Karpas-422 (cell line): ENCODE measurements around the gene ZC3H12D. TPM values are rescaled to one million over a fixed set of nuclear protein-coding genes. Genes with fewer than 3 reads are reported as not detected.

Experiments used
- DNase-seq: peaks from one replicate; pipeline ENCODE4 v3.0.0-alpha.2; 2015
- H2AFZ ChIP-seq: fragments of 200-600 bp; sonication (generic); 2 replicates; pipeline ENCODE4 v1.6.1; 2014; ENCODE audit warnings: antibody characterized with exemption, low read length, mixed read lengths
- H3K27ac ChIP-seq: fragments of 200-600 bp; sonication (generic); 2 replicates; pipeline ENCODE4 v1.5.1; 2014; ENCODE audit warnings: mild to moderate bottlenecking, low read length, moderate library complexity
- H3K27me3 ChIP-seq: fragments of 200-600 bp; sonication (generic); 2 replicates; pipeline ENCODE4 v1.6.1; 2014; ENCODE audit warnings: low read length, mixed read lengths
- H3K36me3 ChIP-seq: fragments of 200-600 bp; sonication (generic); 2 replicates; pipeline ENCODE4 v1.6.1; 2014; ENCODE audit warnings: low read length, mixed read lengths; ENCODE audit not compliant: insufficient read depth
- H3K4me1 ChIP-seq: fragments of 200-600 bp; sonication (generic); 2 replicates; pipeline ENCODE4 v1.6.1; 2014; ENCODE audit warnings: mild to moderate bottlenecking, low read length, mixed read lengths
- H3K4me2 ChIP-seq: fragments of 200-600 bp; sonication (generic); 2 replicates; pipeline ENCODE4 v1.6.1; 2014; ENCODE audit warnings: low read length, low read depth, mild to moderate bottlenecking; ENCODE audit not compliant: poor library complexity, severe bottlenecking
- H3K4me3 ChIP-seq: fragments of 200-600 bp; sonication (generic); 2 replicates; pipeline ENCODE4 v1.5.1; 2014; ENCODE audit warnings: mild to moderate bottlenecking, antibody characterized with exemption, low read length, mixed read lengths
- H3K79me2 ChIP-seq: fragments of 200-600 bp; sonication (generic); 2 replicates; pipeline ENCODE4 v1.6.1; 2014; ENCODE audit warnings: mild to moderate bottlenecking, low read length, mixed read lengths
- H3K9ac ChIP-seq: fragments of 200-600 bp; sonication (generic); 2 replicates; pipeline ENCODE4 v1.6.0; 2014; ENCODE audit warnings: low read length
- H3K9me2 ChIP-seq: fragments of 200-600 bp; sonication (generic), shearing (Covaris generic); replicated peaks from 2 replicates; pipeline ENCODE4 v1.6.0; 2014; ENCODE audit warnings: mild to moderate bottlenecking, low read length, moderate library complexity; ENCODE audit not compliant: insufficient read depth
- H3K9me3 ChIP-seq: fragments of 300-700, 200-600 bp; sonication (generic); 2 replicates; pipeline ENCODE4 v1.6.1; 2014; ENCODE audit warnings: low read length, mixed read lengths
- H4K20me1 ChIP-seq: fragments of 200-600 bp; sonication (generic); 2 replicates; pipeline ENCODE4 v1.6.1; 2014; ENCODE audit warnings: mild to moderate bottlenecking, antibody characterized with exemption, low read length, low read depth; ENCODE audit not compliant: insufficient read depth
- total RNA-seq: library from RNA; depleted of rRNA; stranded (reverse); fragments of >200 nt; shearing (Covaris generic); gene quantifications from 2 replicates; pipeline ENCODE4 v1.2.3, GENCODE V29; 2014; ENCODE audit warnings: low replicate concordance

ZC3H12D gene
- total RNA-seq, 1 experiment from 2014 or later: 71.0 TPM

- Histone ChIP-seq H3K9ac (no peak overlapping the region), H3K79me2 (no peaks in the 10 kb centered on the region), H2AFZ (no peak overlapping the region), H4K20me1 (no peaks in the 10 kb centered on the region), H3K9me3 (no peaks in the 10 kb centered on the region), H3K9me2 (no peaks in the 10 kb centered on the region), H3K36me3 (no peaks in the 10 kb centered on the region), H3K27me3 (no peaks in the 10 kb centered on the region), H3K4me3 (no peak overlapping the region), H3K4me2 (no peak overlapping the region), H3K4me1 (peaks cover 9% of the 10 kb centered on the region), H3K27ac (no peak overlapping the region)
- no peak for DNase-seq
These were observed 9.0 kb upstream of the ZC3H12D start for GRCh38 chr6:149493761-149494320.

DNA sequence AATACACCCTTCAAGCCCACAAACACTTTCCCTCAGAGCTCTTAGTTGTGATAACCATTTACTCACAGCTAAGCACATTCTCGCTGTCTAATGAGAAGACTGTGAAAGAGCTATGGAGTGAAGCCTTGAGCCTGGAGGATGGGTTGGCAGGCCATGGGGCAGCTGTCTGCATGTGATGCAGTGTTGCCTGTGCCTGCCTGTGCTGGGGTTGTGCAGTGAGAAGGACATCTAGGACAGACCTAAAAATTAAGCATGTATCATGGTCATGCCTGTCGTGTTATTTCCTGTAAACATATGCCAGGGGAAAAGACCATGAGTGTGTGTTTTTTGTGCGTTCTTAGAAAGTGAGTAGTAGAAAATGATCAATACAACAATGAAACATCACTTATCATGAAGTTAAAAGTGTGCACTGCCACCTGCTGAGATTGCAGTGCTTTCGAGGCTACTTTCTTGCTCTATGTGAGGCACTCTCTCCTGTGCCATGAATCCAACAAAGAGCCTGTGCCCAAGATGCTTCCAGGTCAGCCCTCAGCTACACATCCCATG is 8.1 kb upstream of the ZC3H12D start:
- Histone ChIP-seq H3K9ac (no peak overlapping the region), H3K4me2 (no peak overlapping the region), H4K20me1 (no peaks in the 10 kb centered on the region), H2AFZ (no peak overlapping the region), H3K9me3 (no peaks in the 10 kb centered on the region), H3K36me3 (no peaks in the 10 kb centered on the region), H3K27ac (no peak overlapping the region), H3K4me1 (peaks cover 9% of the 10 kb centered on the region), H3K79me2 (no peaks in the 10 kb centered on the region), H3K4me3 (no peak overlapping the region), H3K9me2 (no peaks in the 10 kb centered on the region), H3K27me3 (no peaks in the 10 kb centered on the region)
- DNase-seq: no peak

- no peak overlapping the region for H3K27ac ChIP-seq
These were observed 5.2 kb upstream of the ZC3H12D start for GRCh38 chr6:149489967-149490366.

GRCh38 chr6:149488815-149489214 is 4.0 kb upstream of the ZC3H12D start:
- Histone ChIP-seq H3K9ac (no peak overlapping the region), H3K36me3 (no peaks in the 10 kb centered on the region), H3K4me3 (no peak overlapping the region), H2AFZ (no peak overlapping the region), H3K79me2 (peaks cover 6% of the 10 kb centered on the region), H4K20me1 (no peaks in the 10 kb centered on the region), H3K9me2 (no peaks in the 10 kb centered on the region), H3K4me1 (peaks cover 25% of the 10 kb centered on the region), H3K27me3 (no peaks in the 10 kb centered on the region), H3K9me3 (no peaks in the 10 kb centered on the region), H3K4me2 (no peak overlapping the region), H3K27ac (no peak overlapping the region)
- DNase-seq: no peak

More at GRCh38 chr6:149489967-149490366, 5.2 kb upstream of the ZC3H12D start:
- no peak overlapping the region for H3K9ac ChIP-seq
- H3K36me3 ChIP-seq: no peaks in the 10 kb centered on the region
- H3K4me3 ChIP-seq: no peak overlapping the region
- H4K20me1 ChIP-seq: no peaks in the 10 kb centered on the region
- H3K4me2 ChIP-seq: no peak overlapping the region
- H3K79me2 ChIP-seq: no peaks in the 10 kb centered on the region
- H3K4me1 ChIP-seq: peaks cover 24% of the 10 kb centered on the region
- DNase-seq: no peak
- no peaks in the 10 kb centered on the region for H3K27me3 ChIP-seq
- no peak overlapping the region for H2AFZ ChIP-seq
- no peaks in the 10 kb centered on the region for H3K9me3 ChIP-seq
- no peaks in the 10 kb centered on the region for H3K9me2 ChIP-seq

DNA sequence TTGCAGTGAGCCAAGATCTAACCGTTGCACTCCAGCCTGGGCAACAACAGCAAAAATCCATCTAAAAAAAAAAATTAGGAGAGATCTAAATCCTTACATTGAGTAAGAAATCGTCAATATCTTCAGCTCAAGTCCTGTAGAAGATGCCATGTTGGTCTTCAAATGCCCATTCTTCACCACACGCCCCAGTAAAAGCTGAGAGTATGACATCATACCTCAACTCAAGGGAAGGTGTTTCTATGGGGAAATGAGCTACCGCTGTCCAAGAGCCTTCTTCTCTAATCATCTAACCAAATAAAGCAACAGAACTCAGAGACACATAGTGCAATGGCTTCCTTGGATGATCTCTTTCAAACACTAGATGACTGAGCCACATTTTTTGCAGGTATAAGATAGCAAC is 2.5 kb upstream of the ZC3H12D start:
- Histone ChIP-seq H3K4me1 (peaks cover 32% of the 10 kb centered on the region), H3K36me3 (no peaks in the 10 kb centered on the region), H3K4me3 (no peak overlapping the region), H3K4me2 (no peak overlapping the region), H2AFZ (no peak overlapping the region), H3K9ac (no peak overlapping the region), H3K79me2 (peaks cover 17% of the 10 kb centered on the region), H3K9me3 (no peaks in the 10 kb centered on the region), H3K9me2 (no peaks in the 10 kb centered on the region), H4K20me1 (no peaks in the 10 kb centered on the region), H3K27me3 (no peaks in the 10 kb centered on the region), H3K27ac (no peak overlapping the region)
- DNase-seq: no peak

DNA sequence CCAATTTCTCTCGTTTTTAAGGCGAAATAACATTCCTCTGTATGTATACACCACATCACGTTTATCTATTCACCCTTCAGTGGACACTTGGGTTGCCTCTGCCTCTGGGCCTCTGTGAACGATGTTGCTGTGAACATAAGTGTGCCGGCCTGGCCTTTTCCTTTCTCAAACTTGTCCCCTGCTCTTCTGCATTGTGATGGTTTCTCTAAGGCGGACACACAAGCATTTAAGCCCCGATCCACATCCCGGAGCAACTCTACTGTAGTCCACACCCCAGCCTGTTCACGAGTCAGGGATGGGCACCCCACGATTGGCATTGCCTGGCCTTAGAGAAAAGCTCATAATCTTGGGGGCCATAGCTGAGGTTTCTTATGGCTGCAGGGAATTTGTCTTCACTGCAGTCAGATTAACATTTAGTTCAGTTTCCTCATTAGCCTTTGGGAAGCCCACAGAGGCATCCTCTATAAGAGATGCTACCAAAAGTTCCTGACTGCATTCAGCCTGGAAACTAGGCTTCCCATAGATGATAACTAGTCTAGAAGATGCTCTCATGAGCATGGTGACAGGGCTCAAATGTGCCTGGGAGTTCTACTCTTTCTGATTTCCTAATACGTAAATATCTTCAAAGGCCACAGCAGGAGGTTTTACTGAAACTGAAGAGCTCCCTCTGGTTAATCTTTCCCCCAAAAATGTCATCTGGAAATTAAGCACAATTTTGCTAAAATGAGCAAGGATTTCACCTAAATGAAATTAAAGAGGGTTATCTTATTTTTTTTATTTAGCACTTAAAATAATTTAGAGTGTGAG is 762 bp downstream of the ZC3H12D start:
- H3K9ac ChIP-seq: peak overlapping the region; percentile 96
- no peak overlapping the region for H2AFZ ChIP-seq
- peak overlapping the region; percentile 100 for H3K27ac ChIP-seq
- H3K4me3 ChIP-seq: peak overlapping the region; percentile 88
- H3K4me2 ChIP-seq: peak overlapping the region; percentile 98
- H4K20me1 ChIP-seq: no peaks in the 10 kb centered on the region
- peaks cover 53% of the 10 kb centered on the region for H3K4me1 ChIP-seq
- peaks cover 17% of the 10 kb centered on the region for H3K36me3 ChIP-seq
- no peaks in the 10 kb centered on the region for H3K27me3 ChIP-seq
- peak; percentile 72 for DNase-seq
- peaks cover 47% of the 10 kb centered on the region for H3K79me2 ChIP-seq
- H3K9me2 ChIP-seq: no peaks in the 10 kb centered on the region
- no peaks in the 10 kb centered on the region for H3K9me3 ChIP-seq

DNA sequence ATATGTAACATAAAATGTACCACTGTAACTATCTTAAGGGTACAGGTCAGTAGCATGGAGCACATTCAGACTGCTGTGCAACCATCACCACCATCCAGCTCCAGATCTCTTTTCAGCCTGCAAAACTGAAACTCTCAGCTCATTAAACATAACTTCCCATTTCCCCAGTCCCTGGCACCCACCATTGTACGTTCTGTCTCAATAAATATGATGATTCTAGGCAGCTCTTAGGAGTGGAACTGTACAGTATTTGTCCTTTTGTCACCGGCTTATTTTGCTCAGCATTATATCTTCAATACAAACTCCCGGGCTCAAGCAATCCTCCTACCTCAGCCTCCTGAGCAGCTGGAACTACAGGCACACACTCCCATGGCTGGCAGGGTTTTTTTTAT is 1.5 kb downstream of the ZC3H12D start:
- H3K27me3 ChIP-seq: no peaks in the 10 kb centered on the region
- peaks cover 54% of the 10 kb centered on the region for H3K79me2 ChIP-seq
- peak overlapping the region; percentile 96 for H3K9ac ChIP-seq
- H2AFZ ChIP-seq: no peak overlapping the region
- peaks cover 60% of the 10 kb centered on the region for H3K4me1 ChIP-seq
- peak; percentile 87 for DNase-seq
- no peaks in the 10 kb centered on the region for H4K20me1 ChIP-seq
- no peaks in the 10 kb centered on the region for H3K9me2 ChIP-seq
- peak overlapping the region; percentile 100 for H3K27ac ChIP-seq
- H3K4me3 ChIP-seq: peak overlapping the region; percentile 88
- no peaks in the 10 kb centered on the region for H3K9me3 ChIP-seq
- H3K36me3 ChIP-seq: peaks cover 24% of the 10 kb centered on the region
- H3K4me2 ChIP-seq: peak overlapping the region; percentile 98

GRCh38 chr6:149482545-149483333 is 2.1 kb downstream of the ZC3H12D start:
- Histone ChIP-seq H3K9ac (peak overlapping the region; percentile 96), H3K36me3 (peaks cover 24% of the 10 kb centered on the region), H3K27me3 (no peaks in the 10 kb centered on the region), H3K9me2 (no peaks in the 10 kb centered on the region), H3K79me2 (peaks cover 60% of the 10 kb centered on the region), H3K9me3 (no peaks in the 10 kb centered on the region), H3K4me3 (peak overlapping the region; percentile 88), H3K27ac (peak overlapping the region; percentile 100), H3K4me1 (peaks cover 66% of the 10 kb centered on the region), H3K4me2 (peak overlapping the region; percentile 98), H4K20me1 (peaks cover under 1% of the 10 kb centered on the region; the same call in 1 of the 2 replicates), H2AFZ (no peak overlapping the region)
- DNase-seq: peak; percentile 88
